ENCODE results near the gene TTLL9.

Gene TTLL9

GRCh38 chr20:31934968-31935764, 64.7 kb downstream of the TTLL9 start:
- DNase-seq (ENCODE audit: low read depth), result no peak
- TF ChIP-seq CTCF (conservative IDR thresholded peaks at IDR 0.05; ENCODE audit: low read depth, low read length), result peak; percentile 20
- H3K4me3 ChIP-seq (ENCODE audit: low read depth, low read length), result no peak overlapping the region

- no peak for DNase-seq (ENCODE audit: low read depth)
- TF ChIP-seq CTCF (conservative IDR thresholded peaks at IDR 0.05; ENCODE audit: low read depth, low read length), result no peak
- H3K4me3 ChIP-seq (ENCODE audit: low read depth, low read length), result no peak overlapping the region
Observed at GRCh38 chr20:31936420-31936819, 66.0 kb downstream of the TTLL9 start.

- H3K4me3 ChIP-seq (ENCODE audit: low read depth, low read length), result no peak overlapping the region
- DNase-seq (ENCODE audit: low read depth), result no peak
- TF ChIP-seq CTCF (conservative IDR thresholded peaks at IDR 0.05; ENCODE audit: low read depth, low read length), result no peak
Observed at GRCh38 chr20:31937820-31938219, 67.4 kb downstream of the TTLL9 start.

- no peak for TF ChIP-seq CTCF (conservative IDR thresholded peaks at IDR 0.05; ENCODE audit: low read depth, low read length)
- DNase-seq (ENCODE audit: low read depth), result no peak
- H3K4me3 ChIP-seq (ENCODE audit: low read depth, low read length), result no peak overlapping the region
Observed at GRCh38 chr20:31939661-31940060, 69.2 kb downstream of the TTLL9 start.

- H3K4me3 ChIP-seq (ENCODE audit: low read depth, low read length), result no peak overlapping the region
- no peak for TF ChIP-seq CTCF (conservative IDR thresholded peaks at IDR 0.05; ENCODE audit: low read depth, low read length)
- DNase-seq (ENCODE audit: low read depth), result no peak
Observed at GRCh38 chr20:31943052-31943471, 72.6 kb downstream of the TTLL9 start.

GRCh38 chr20:31945319-31945718, 74.9 kb downstream of the TTLL9 start:
- DNase-seq (ENCODE audit: low read depth), result no peak
- no peak overlapping the region for H3K4me3 ChIP-seq (ENCODE audit: low read depth, low read length)
- no peak for TF ChIP-seq CTCF (conservative IDR thresholded peaks at IDR 0.05; ENCODE audit: low read depth, low read length)

- TF ChIP-seq CTCF (conservative IDR thresholded peaks at IDR 0.05; ENCODE audit: low read depth, low read length), result peak; percentile 16
- peak; percentile 83 for DNase-seq (ENCODE audit: low read depth)
- H3K4me3 ChIP-seq (ENCODE audit: low read depth, low read length), result no peak overlapping the region
Observed at GRCh38 chr20:31945785-31946184, 75.4 kb downstream of the TTLL9 start.

Data from choroid plexus epithelial cell (primary cell).